Measurements from ENCODE around the gene SLC37A1. TPM values are rescaled to one million over a fixed set of nuclear protein-coding genes. Genes with fewer than 3 reads are reported as not detected.

The SLC37A1 gene
- total and polyA plus RNA-seq, 9 of the 15 experiments (the other 6 are each of a cell fraction or from before 2014, with no cell fraction given) = 0.06 to 3.4 (median 0.40) TPM

GRCh38 chr21:42548687-42549406 is 35.2 kb downstream of the SLC37A1 start:
- no peak for ATAC-seq
- H3K27me3 ChIP-seq (ENCODE audit: control insufficient read depth in 2 of 2, insufficient read depth in 2 of 2, low read length in 2 of 2) = no peaks in the 10 kb centered on the region
- H2AFZ ChIP-seq (ENCODE audit: low read depth, low read length) = peak overlapping the region; percentile 52; the same call in 1 of the 2 replicates
- no peak for FAIRE-seq
- H3K27ac ChIP-seq (ENCODE audit: extremely low read depth, low read depth, low read length) = no peak overlapping the region
- H3K79me2 ChIP-seq (ENCODE audit: control insufficient read depth, insufficient read depth, low read length) = no peaks in the 10 kb centered on the region
- in situ Hi-C loops (cut with MboI) = no loop called here
- H3K9ac ChIP-seq (ENCODE audit: insufficient read depth in 1 of 2, low read depth in 2 of 2, low read length in 2 of 2) = no peak overlapping the region; a peak in 1 of 4 replicates
- TF ChIP-seq TCFL5 (CRISPR knock-in tag; conservative IDR thresholded peaks at IDR 0.05) (no peak), RERE (CRISPR knock-in tag; IDR thresholded peaks at IDR 0.05; ENCODE audit: borderline replicate concordance) (no peak), LARP7 (IDR thresholded peaks at IDR 0.05) (no peak), NEUROD1 (IDR thresholded peaks at IDR 0.05; ENCODE audit: borderline replicate concordance, low read depth, low read length, partially characterized antibody) (no peak)
- ChIA-PET POLR2A (interaction anchor here (0.9 to 2.0 kb wide), 3 partner anchors 10 to 14 kb away, joined by 3 to 7 read pairs (median 5); no protein-coding TSS in a partner anchor), CTCF (ENCODE audit: low intra/inter-chr PET ratio) (no interaction called here)
- BruUV-seq (replicated peaks) = no TSS peak
- no peaks in the 10 kb centered on the region for H3K36me3 ChIP-seq (ENCODE audit: control insufficient read depth, insufficient read depth, low read length)
- no peaks in the 10 kb centered on the region; the same call in 1 of the 2 replicates for H3K9me3 ChIP-seq (replicated peaks; ENCODE audit: control insufficient read depth, insufficient read depth, low read depth, low read length)
- H3K4me3 ChIP-seq = no peak overlapping the region
- no peak overlapping the region for H3K4me2 ChIP-seq (ENCODE audit: insufficient read depth, low read length)
- H3K4me1 ChIP-seq (replicated peaks in 1 of 2; ENCODE audit: control insufficient read depth in 2 of 2, insufficient read depth in 2 of 2, low read length in 2 of 2) = peaks cover 49 to 54% of the 10 kb centered on the region in 2 experiments
- no peak for DNase-seq (ENCODE audit: extremely low read depth in 1 of 4, low spot score in 3 of 4)
- H3K9me1 ChIP-seq (ENCODE audit: control insufficient read depth, insufficient read depth, low read length) = peaks cover 2% of the 10 kb centered on the region
- intact Hi-C loops (cut with micrococcal nuclease) = no loop called here
- H4K20me1 ChIP-seq (replicated peaks; ENCODE audit: control insufficient read depth, insufficient read depth, low read length) = no peaks in the 10 kb centered on the region
- WGBS (ENCODE audit: insufficient coverage, low coverage, missing lambda C conversion rate) = 57% methylated on average over 21 of the region's 21 CpGs

All from K562 (cell line).